ENCODE measurements around the gene SH3RF3. TPM values are rescaled to one million over a fixed set of nuclear protein-coding genes. Genes with fewer than 3 reads are reported as not detected.

SH3RF3 gene
- total and polyA plus RNA-seq, 4 donors: 2.9 to 9.7 (median 8.6) TPM

DNA sequence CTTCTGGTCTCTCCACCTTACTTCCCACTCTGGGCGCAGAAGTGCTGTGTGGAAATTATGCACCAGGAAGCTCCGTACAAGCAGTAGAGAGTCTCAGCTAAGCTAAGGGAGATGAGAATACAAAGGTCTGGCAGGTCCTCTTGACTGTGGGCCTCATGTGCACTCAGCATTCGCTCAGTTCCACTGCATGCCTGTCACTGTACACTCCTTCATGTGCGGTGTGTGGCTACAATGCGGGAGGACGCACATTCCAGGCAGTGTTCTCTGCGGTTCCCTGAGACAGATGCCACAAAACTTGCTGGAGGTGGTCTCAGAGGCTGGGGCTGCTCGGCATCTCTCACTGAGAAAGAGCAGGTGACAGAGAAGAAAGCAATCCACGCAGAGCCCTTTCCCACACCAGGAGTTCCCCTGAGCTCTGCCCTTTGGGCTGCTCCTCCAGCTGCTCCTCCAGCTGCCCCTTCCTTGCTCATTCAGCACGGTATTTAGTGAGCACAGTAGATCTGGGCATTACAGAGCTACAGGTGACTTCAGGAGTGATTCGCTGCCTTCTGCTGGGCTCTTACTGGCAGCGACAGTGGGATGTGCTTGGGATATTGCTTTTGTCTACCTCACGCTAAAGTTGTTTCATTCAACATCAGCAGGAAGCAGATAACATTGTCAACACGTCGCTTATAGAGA is 176.6 kb downstream of the SH3RF3 start:
- H3K4me1 ChIP-seq (ENCODE audit: control insufficient read depth in 5 of 5, insufficient read depth in 5 of 5, low read length in 5 of 5): peaks cover 0 to 6% (median 0%) of the 10 kb centered on the region in 5 donors
- no peak overlapping the region for H3K27ac ChIP-seq (ENCODE audit: low read depth in 1 of 2, low read length in 1 of 2)
- H3K9me3 ChIP-seq (ENCODE audit: control insufficient read depth in 4 of 4, insufficient read depth in 3 of 4, low read length in 3 of 4): no peaks in the 10 kb centered on the region
- ATAC-seq (ENCODE audit: insufficient read depth, low FRiP score) (no peak), DNase-seq (no peak)
- no peaks in the 10 kb centered on the region for H3K36me3 ChIP-seq (ENCODE audit: control insufficient read depth in 4 of 4, insufficient read depth in 4 of 4, low read length in 4 of 4)
- peaks cover 0 to 5% (median 0%) of the 10 kb centered on the region in 3 donors for H3K27me3 ChIP-seq (ENCODE audit: control insufficient read depth in 3 of 3, insufficient read depth in 3 of 3, low read length in 2 of 3)
- TF ChIP-seq CTCF (IDR thresholded peaks at IDR 0.05; ENCODE audit: control extremely low read depth, extremely low read depth): no peak
- WGBS, 2 donors: 79 to 84% methylated on average over 15 of the region's 15 CpGs
- H3K4me3 ChIP-seq: no peak overlapping the region
- H3K9ac ChIP-seq (ENCODE audit: insufficient read depth in 1 of 2, low read length in 2 of 2): no peak overlapping the region

GRCh38 chr2:109306190-109306589 is 177.2 kb downstream of the SH3RF3 start:
- no peak overlapping the region for H3K4me3 ChIP-seq
- no peak overlapping the region for H3K9ac ChIP-seq (ENCODE audit: insufficient read depth in 1 of 2, low read length in 2 of 2)
- no peaks in the 10 kb centered on the region for H3K9me3 ChIP-seq (ENCODE audit: control insufficient read depth in 4 of 4, insufficient read depth in 3 of 4, low read length in 3 of 4)
- ATAC-seq (ENCODE audit: insufficient read depth, low FRiP score) (no peak), DNase-seq (no peak)
- H3K27me3 ChIP-seq (ENCODE audit: control insufficient read depth in 3 of 3, insufficient read depth in 3 of 3, low read length in 2 of 3): peaks cover 0 to 5% (median 0%) of the 10 kb centered on the region in 3 donors
- peaks cover 0 to 5% (median 0%) of the 10 kb centered on the region in 5 donors for H3K4me1 ChIP-seq (ENCODE audit: control insufficient read depth in 5 of 5, insufficient read depth in 5 of 5, low read length in 5 of 5)
- no peaks in the 10 kb centered on the region for H3K36me3 ChIP-seq (ENCODE audit: control insufficient read depth in 4 of 4, insufficient read depth in 4 of 4, low read length in 4 of 4)
- H3K27ac ChIP-seq (ENCODE audit: low read depth in 1 of 2, low read length in 1 of 2): no peak overlapping the region
- no peak for TF ChIP-seq CTCF (IDR thresholded peaks at IDR 0.05; ENCODE audit: control extremely low read depth, extremely low read depth)
- WGBS, 2 donors: 73% methylated on average over 10 of the region's 10 CpGs

GRCh38 chr2:109311771-109312170 is 182.8 kb downstream of the SH3RF3 start:
- Histone ChIP-seq H3K4me1 (ENCODE audit: control insufficient read depth in 5 of 5, insufficient read depth in 5 of 5, low read length in 5 of 5) (peaks cover 0 to 3% (median 1%) of the 10 kb centered on the region in 5 donors), H3K27ac (ENCODE audit: low read depth in 1 of 2, low read length in 1 of 2) (no peak overlapping the region), H3K4me3 (no peak overlapping the region), H3K36me3 (ENCODE audit: control insufficient read depth in 4 of 4, insufficient read depth in 4 of 4, low read length in 4 of 4) (no peaks in the 10 kb centered on the region), H3K27me3 (ENCODE audit: control insufficient read depth in 3 of 3, insufficient read depth in 3 of 3, low read length in 2 of 3) (no peaks in the 10 kb centered on the region), H3K9me3 (ENCODE audit: control insufficient read depth in 4 of 4, insufficient read depth in 3 of 4, low read length in 3 of 4) (peaks cover 0 to 1% (median 0%) of the 10 kb centered on the region in 4 donors), H3K9ac (ENCODE audit: insufficient read depth in 1 of 2, low read length in 2 of 2) (no peak overlapping the region)
- DNase-seq: no peak
- TF ChIP-seq CTCF (IDR thresholded peaks at IDR 0.05; ENCODE audit: control extremely low read depth, extremely low read depth): no peak
- ATAC-seq (ENCODE audit: insufficient read depth, low FRiP score): no peak
- WGBS, 2 donors: 88 to 93% methylated on average over 5 of the region's 5 CpGs

All from lung (tissue), 12 donors.